NCI-H446 (cell line): ENCODE results near the gene ELMO3.
A peak's percentile ranks its signal among the peaks of the same experiment; 100 is the strongest.

Experiments used
- DNase-seq, 2 experiments: peaks; one replicate each; lab custom pipeline; 2025; lab: John Stamatoyannopoulos, UW

ELMO3 gene

DNA sequence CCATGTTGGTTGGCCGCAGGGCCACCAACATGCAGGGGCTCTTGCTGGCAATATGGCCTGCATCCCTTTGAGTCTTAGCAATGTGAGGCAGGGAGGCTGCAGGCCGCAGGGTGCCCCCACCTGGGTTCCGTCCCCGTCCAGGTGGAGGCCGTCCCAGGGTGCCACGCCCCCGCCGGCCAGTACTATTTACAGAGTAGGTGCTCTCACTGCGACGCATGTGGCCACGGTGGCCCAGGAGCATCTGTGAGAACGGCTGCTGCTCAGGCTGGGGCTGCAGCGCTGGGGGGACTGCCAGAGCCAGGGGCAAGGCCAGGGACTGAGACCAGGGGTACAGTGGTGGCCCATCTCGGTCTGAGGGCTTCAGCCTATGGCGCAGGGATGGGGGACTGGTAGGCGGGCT, 18.8 kb upstream of the ELMO3 start:
- no peak for DNase-seq

DNA sequence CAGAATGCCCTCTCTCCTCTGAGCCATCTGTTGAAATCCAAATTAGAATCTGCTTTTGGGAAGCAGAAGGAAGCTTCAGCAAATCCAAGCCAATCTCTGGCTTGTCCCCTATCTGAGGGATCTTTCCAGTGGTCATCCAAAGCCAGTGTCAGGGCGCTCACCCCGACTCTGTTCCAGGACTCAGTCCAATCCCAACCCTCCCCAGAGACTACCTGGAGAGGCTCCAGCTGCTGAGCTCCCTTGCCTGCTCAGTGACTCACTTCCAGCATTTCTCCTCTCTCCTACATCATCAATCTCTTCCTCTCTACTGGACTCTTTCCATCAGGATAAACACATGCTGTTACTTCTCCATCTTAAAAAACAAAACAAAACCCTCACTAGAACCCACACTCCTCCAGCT, 17.6 kb upstream of the ELMO3 start:
- peak in 1 of 2 experiments; percentile 55 for DNase-seq

DNA sequence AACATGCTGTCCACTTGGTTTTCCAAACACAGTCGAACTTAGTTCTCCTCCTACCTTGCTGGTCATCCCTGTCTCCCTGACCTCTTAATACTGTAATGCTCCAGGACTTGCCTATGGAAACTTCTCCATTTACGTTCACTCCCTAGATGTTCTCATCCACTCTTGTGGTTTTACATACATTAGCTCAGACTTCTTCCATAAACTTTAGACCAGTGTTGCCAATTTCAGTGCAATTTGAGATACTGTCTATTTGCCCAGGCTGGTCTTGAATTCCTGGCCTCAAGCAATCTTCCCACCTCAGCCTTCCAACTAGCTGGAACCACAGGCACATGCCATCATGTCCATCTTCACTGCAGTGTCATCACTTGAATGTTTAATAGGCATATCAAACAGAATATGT, 16.6 kb upstream of the ELMO3 start:
- DNase-seq = no peak

DNA sequence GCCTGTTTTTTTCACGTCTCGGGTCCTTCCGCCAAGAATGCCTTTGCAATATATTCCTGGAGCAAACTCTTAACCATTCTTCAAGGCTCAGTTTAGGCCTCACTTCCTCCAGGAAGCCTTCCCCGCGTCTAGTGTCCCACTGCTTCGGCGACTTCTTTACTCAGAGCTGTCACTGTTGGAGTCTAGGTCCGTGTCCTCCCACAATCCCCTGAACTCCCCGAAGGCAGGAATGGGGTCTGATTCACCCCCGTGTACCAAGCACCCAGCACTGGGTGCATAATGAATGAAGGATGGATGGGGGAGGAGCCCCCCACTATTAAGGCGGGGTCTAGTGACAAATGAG, 15.7 kb upstream of the ELMO3 start:
- no peak for DNase-seq

DNA sequence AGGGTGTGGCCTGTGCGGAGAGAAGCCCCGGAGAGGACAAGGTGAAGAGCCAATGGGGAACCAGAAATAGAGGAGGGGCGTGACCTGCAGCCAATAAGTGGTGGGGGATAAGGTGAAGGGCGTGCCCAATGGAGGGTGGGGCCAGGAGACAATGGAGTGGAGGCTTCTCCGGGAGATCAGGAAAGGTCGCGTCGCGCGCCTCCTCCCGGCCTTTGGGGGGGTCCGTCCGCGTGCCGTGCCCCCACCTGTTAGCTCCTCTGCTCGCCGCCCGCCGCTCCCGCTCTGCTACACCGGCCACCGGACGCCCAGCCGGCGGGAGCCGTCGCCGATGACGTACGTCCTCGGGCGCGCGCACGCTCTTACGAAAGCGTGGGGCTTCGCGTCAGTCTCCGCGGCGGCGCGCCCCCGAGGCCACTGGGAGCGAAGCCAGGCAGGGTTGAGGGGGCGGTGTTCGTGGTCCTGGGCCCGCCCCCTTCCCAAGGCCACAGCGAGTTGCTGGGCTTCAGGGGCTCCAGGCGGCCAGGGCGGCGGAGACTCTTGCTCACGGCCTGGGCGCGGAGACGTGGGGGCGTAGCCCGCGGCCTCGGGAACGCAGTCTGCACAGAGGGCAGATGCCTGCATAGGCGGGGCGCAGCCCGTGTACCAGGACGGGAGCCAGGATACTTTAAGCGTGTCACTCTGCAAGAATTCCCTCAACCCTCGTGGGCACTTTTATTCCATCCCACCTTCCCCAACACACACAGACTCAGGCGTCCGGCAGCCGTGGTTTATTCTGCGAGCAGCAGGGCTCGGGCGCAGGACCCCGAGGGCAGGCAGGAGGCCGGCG, 15.1 kb upstream of the ELMO3 start, which contains the start of gene MATCAP1:
Gene MATCAP1 (minus strand): TSS at position 337 of the 826 bp plus-strand sequence. CDS start 3,353 bp downstream, outside the sequence.
- DNase-seq = peak; percentile 84 to 90

DNA sequence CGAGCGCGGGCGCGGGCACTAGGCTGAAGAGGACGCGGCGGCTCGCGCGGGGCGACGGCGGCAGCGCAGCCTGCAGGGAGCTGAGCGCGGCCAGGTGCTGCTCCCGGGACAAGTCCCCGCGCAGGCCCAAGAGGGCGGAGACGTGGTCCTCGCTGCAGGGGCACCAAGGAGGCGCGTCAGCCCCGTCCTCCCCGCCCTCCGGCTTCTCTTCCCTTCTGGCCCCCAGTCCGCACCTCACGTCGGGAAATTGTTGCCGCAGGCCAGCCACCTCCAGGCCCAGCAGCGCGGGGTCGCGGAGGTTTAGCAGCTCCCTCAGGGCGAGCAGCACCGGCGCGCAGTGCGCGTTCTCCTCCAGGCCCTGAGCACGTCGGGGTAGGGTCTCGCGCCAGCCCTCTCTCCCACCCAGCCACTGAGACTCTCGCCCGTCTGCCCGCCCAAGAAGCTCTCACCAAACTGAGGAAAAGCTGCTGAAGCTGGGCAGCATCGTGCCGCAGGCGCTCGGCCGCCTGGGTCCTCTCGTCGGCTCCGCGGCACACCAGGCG, 14.4 kb upstream of the ELMO3 start:
- DNase-seq = no peak

DNA sequence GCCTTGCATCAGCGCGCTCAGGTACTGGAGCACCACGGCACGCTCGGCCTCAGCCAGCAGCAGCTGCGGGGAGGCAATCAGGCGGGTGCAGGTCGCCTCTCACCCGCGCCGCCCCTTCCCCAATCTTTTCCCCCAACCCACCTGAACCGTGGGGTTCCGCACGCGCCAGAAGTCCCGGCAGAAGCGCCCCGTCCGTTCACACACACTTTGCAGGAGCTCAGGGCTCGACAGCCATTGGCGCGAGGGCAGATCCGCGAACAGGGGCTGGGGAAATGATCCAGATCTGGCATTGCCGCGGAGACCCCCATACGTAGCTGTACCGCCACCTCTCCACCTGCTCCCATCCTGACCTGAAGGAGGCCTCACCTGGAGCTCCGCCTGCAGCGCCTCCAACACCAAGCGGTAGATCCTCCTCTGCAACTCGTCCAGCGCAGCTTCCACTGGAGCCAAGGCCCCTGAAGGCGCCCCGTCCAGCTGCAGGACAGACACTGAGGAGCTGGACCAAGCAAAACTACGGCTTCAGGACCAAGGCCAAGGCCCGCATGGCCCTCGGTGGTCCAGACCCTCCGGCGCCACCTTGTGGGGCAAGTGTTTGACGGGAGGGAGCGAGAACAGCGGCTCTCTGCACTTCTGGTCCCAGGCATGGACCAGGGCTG, 13.8 kb upstream of the ELMO3 start:
- no peak for DNase-seq

GRCh38 chr16:67185651-67186134, 13.2 kb upstream of the ELMO3 start:
- no peak for DNase-seq

- no peak for DNase-seq
Measured at GRCh38 chr16:67186550-67186950, 12.4 kb upstream of the ELMO3 start.

- DNase-seq = peak; percentile 40 to 88
Measured at GRCh38 chr16:67187175-67187890, 11.6 kb upstream of the ELMO3 start.

DNA sequence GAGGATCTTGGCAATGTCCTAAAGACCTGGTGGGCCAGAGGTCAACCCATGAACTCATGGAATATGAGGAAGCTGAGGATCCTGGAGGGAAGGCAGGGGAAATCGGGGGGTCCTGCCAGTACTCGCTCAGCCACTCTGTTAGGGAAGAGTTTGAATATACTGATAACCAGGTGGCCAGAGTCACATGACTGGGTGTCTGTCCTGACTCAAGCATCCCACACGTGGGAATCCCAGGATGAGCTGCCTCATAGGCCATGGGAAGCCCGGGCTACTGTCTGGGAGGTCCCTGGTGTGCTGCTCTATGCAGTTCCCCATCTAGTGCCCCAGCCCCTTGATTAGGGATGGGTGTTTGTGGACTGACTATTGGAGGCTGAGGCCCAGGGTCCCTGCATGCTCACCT, 10.6 kb upstream of the ELMO3 start:
- no peak for DNase-seq

- no peak for DNase-seq
Measured at GRCh38 chr16:67188798-67189197, 10.1 kb upstream of the ELMO3 start.

GRCh38 chr16:67190041-67190440, 8.9 kb upstream of the ELMO3 start, which contains the start of gene EXOC3L1:
EXOC3L1 (minus strand) TSS chr16:67190136; CDS start chr16:67189676, 460 bp downstream.
- DNase-seq = no peak

GRCh38 chr16:67190448-67191399, 8.2 kb upstream of the ELMO3 start:
- DNase-seq = no peak

- DNase-seq = no peak
Measured at GRCh38 chr16:67191411-67191994, 7.4 kb upstream of the ELMO3 start.

- DNase-seq = peak; percentile 29 to 86
Measured at GRCh38 chr16:67191995-67192681, 6.8 kb upstream of the ELMO3 start, which contains the start of gene E2F4. E2F4 (plus strand) TSS chr16:67192155; CDS start chr16:67192228, 73 bp downstream.

- DNase-seq = no peak
Measured at GRCh38 chr16:67192781-67193361, 6.1 kb upstream of the ELMO3 start.

- no peak for DNase-seq
Measured at GRCh38 chr16:67193536-67193935, 5.4 kb upstream of the ELMO3 start.

GRCh38 chr16:67194260-67194659, 4.7 kb upstream of the ELMO3 start:
- DNase-seq = no peak

- no peak for DNase-seq
Measured at GRCh38 chr16:67195676-67196075, 3.3 kb upstream of the ELMO3 start.
